ENCODE results near the gene ZFAND6.

- TF ChIP-seq POLR2AphosphoS5 (IDR thresholded peaks at IDR 0.05; ENCODE audit: borderline replicate concordance, low read depth, low read length): no peak
- no peak for TF ChIP-seq EZH2 (IDR thresholded peaks at IDR 0.05)
- TF ChIP-seq FOXP2 (optimal IDR thresholded peaks at IDR 0.05; ENCODE audit: control extremely low read depth, extremely low read length, insufficient read depth): no peak
Measured at GRCh38 chr15:80152180-80152895, 92.9 kb downstream of the ZFAND6 start.

Data from SK-N-MC (cell line).